Astrocyte of the hippocampus (primary cell): ENCODE data around the gene NELFA.
"Not testable (repeated sequence)": the region's sequence is repeated elsewhere in the genome, so short reads cannot be mapped to it uniquely, and the experiment has no call there.

Experiments used
- DNase-seq: peaks from one replicate; pipeline ENCODE4 v3.0.0; 2011; ENCODE audit warnings: low read depth, low spot score

The NELFA gene

GRCh38 chr4:1993718-1994516 lies 14.9 kb downstream of the NELFA start:
- not testable (repeated sequence) for DNase-seq

- DNase-seq, result no peak
These were observed 15.6 kb downstream of the NELFA start for GRCh38 chr4:1993169-1993516.

- DNase-seq, result no peak
These were observed 16.2 kb downstream of the NELFA start for GRCh38 chr4:1992468-1993168.

GRCh38 chr4:1991596-1992434 lies 17.0 kb downstream of the NELFA start:
- DNase-seq, result no peak

- DNase-seq, result no peak
These were observed 17.7 kb downstream of the NELFA start for GRCh38 chr4:1991087-1991486.

- DNase-seq, result no peak
These were observed 18.1 kb downstream of the NELFA start for GRCh38 chr4:1990676-1991075.

GRCh38 chr4:1990348-1990645 lies 18.5 kb downstream of the NELFA start:
- DNase-seq, result no peak

- DNase-seq, result no peak
These were observed 19.0 kb downstream of the NELFA start for GRCh38 chr4:1989533-1990347.

GRCh38 chr4:1988327-1988724 lies 20.4 kb downstream of the NELFA start:
- no peak for DNase-seq

- DNase-seq, result no peak
These were observed 20.9 kb downstream of the NELFA start for GRCh38 chr4:1987721-1988326.

- DNase-seq, result no peak
These were observed 21.5 kb downstream of the NELFA start for GRCh38 chr4:1987296-1987695.

GRCh38 chr4:1986578-1987210 lies 22.1 kb downstream of the NELFA start:
- no peak for DNase-seq

- no peak for DNase-seq
These were observed 22.8 kb downstream of the NELFA start for GRCh38 chr4:1985780-1986577.

- no peak for DNase-seq
These were observed 23.5 kb downstream of the NELFA start for GRCh38 chr4:1985294-1985693.

- DNase-seq, result no peak
These were observed 24.2 kb downstream of the NELFA start for GRCh38 chr4:1984406-1985191.

- DNase-seq, result peak; percentile 45
These were observed 24.8 kb downstream of the NELFA start for GRCh38 chr4:1983846-1984405.

GRCh38 chr4:1983053-1983845 lies 25.5 kb downstream of the NELFA start:
- no peak for DNase-seq
